DMS153 treated with DMSO at 0.1 percent for 48 hours (cell line): ENCODE data around the gene DEUP1.
"Not testable (repeated sequence)": the region's sequence is repeated elsewhere in the genome, so short reads cannot be mapped to it uniquely, and the experiment has no call there.

Experiments
- DNase-seq: peaks from one replicate; lab custom pipeline; 2025; ENCODE audit not compliant: unreplicated experiment; lab: John Stamatoyannopoulos, UW

DEUP1 gene

DNA sequence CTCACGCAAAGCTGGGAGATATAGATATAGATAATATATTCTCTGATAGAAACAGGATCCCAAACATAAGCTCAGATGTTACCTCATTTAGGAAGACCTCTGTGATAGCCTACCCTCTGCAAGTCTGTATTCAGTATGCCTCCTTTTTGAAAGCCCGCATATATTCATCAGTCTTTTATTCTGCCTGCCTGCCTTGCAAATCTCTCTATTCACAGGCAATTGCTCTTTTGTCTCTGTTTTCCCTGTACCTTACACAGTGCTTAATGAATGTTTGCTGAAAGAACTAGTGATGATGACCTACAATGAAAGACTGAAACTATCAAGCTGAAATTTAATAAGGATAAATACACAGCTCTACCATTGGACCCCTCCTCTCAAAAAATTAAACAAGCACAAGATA is 18.4 kb downstream of the DEUP1 start:
- DNase-seq: no peak

GRCh38 chr11:93350835-93351234 is 20.3 kb downstream of the DEUP1 start:
- DNase-seq: no peak

GRCh38 chr11:93359396-93359795 is 28.9 kb downstream of the DEUP1 start:
- no peak for DNase-seq

- DNase-seq: no peak
Observed at GRCh38 chr11:93361435-93361834, 30.9 kb downstream of the DEUP1 start.

- DNase-seq: no peak
Observed at GRCh38 chr11:93368022-93368421, 37.5 kb downstream of the DEUP1 start.

GRCh38 chr11:93370260-93370659 is 39.7 kb downstream of the DEUP1 start:
- no peak for DNase-seq

- no peak for DNase-seq
Observed at GRCh38 chr11:93389737-93390136, 59.2 kb downstream of the DEUP1 start.

GRCh38 chr11:93392867-93393266 is 62.3 kb downstream of the DEUP1 start:
- DNase-seq: no peak

GRCh38 chr11:93393386-93393785 is 62.8 kb downstream of the DEUP1 start:
- no peak for DNase-seq

GRCh38 chr11:93394488-93394887 is 63.9 kb downstream of the DEUP1 start:
- no peak for DNase-seq

DNA sequence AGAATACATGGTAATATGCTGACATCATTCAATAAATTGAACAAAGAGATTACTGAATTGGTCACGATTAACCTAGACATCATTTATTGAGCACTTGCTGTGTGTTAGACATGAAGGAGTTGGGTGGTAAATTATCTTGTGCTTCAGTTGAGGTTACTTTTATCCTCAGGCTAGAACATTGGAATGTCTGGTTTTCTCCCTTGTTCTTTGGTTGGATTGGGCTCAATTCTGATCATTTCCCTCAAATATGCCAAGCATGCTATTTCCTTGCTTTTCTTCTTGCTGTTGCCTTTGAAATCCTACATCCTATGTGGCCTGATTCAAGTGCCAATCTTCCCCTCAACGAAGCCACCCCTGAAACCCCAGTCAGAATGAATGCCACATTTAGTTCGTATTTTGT is 65.8 kb downstream of the DEUP1 start:
- DNase-seq: no peak

- no peak for DNase-seq
Observed at GRCh38 chr11:93403930-93404329, 73.4 kb downstream of the DEUP1 start.

DNA sequence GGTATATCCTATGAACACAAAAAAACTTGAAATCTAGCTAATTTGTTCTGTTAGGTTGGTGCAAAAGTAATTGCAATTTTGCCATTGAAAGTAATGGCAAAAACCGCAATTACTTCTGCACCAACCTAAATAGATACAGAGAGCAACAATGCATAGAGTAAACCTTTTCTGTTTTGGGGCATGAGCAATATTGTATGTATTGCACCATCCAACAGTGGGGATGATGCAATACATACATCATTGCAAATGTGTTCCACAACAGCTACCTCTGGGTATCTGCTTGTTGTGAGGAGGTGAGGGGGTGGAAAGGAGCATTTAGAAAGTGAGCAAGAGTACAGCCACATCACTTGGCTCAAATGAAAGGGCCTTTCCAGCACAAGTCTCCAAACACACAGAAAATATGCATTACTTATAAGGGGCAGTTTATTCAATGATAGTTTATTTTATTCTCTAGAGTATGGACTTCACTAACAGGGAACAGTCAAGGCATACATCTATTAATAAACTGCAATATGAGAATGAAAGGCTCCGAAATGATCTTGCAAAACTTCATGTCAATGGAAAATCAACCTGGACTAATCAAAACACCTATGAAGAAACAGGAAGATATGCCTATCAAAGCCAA is 77.3 kb downstream of the DEUP1 start:
- no peak for DNase-seq

- no peak for DNase-seq
Observed at GRCh38 chr11:93410441-93410840, 79.9 kb downstream of the DEUP1 start.

DNA sequence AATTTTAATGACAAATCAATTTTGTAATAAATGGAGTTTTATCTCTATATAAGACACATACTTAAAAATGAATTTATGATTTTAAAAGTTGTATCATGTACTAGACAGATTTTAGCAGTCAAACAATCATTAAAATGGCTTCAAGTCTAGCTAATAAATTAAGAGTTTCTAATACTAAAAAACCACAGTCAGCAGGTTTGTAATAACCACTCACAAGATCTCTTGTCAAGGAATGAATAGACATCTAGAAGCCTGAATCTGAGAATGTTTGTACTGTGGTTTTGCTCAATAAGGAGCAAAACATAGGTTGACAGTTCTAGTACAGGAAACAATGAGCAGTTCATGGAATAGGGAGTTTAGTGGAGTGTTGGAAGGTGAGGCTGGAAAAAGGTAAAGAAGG is 81.2 kb downstream of the DEUP1 start:
- no peak for DNase-seq

DNA sequence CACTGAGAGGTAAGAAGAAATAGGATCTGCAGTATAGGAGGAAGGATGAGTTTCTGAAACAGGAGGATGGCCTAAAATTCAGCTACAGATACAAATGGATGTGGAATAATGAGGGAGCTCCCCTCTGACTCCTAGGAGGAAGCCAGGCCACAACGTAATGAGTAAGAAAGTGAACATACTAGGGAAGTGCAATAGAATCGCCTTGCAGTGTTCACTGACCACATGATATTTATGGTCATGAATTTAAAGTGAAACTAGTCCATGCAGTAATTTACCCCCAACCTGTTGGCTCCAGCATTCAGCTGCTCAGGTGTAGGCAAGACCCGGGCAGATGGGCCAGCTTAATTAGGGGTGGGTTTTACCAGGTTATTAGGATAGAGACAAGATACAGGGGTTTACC is 101.7 kb downstream of the DEUP1 start:
- DNase-seq: no peak

GRCh38 chr11:93443232-93443631 is 112.7 kb downstream of the DEUP1 start:
- DNase-seq: not testable (repeated sequence)

DNA sequence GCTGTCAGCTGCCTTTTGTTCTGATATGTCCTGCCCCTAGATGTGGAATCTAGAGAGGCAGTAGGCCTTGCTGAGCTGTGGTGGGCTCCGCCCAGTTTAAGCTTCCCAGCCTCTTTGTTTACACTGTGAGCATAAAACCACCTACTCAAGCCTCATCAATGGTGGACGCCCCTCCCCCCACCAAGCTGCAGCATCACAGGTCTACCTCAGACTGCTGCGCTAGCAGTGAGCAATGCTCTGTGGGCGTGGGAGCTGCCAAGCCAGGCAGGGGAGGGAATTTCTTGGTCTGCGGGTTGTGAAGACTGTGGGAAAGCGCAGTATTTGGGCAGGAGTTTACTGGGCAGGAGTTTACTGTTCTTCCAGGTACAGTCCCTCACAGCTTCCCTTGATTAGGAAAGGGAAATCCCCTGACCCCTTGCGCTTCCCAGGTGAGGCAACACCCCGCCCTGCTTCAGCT is 114.1 kb downstream of the DEUP1 start:
- DNase-seq: peak; percentile 53

DNA sequence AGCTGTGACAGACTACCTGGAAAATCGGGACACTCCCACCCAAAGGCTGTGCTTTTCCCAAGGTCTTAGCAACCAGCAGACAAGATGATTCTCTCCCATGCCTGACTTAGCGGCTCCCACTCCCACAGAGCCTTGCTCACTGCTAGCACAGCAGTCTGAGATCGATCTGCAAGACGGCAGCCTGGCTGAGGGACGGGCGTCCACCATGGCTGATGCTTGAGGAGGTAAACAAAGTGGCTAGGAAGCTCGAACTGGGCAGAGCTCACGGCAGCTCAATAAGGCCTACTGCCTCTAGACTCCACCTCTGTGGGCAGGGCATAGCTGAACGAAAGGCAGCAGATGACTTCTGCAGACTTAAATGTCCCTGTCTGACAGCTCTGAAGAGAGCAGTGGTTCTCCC is 127.7 kb downstream of the DEUP1 start:
- no peak for DNase-seq

DNA sequence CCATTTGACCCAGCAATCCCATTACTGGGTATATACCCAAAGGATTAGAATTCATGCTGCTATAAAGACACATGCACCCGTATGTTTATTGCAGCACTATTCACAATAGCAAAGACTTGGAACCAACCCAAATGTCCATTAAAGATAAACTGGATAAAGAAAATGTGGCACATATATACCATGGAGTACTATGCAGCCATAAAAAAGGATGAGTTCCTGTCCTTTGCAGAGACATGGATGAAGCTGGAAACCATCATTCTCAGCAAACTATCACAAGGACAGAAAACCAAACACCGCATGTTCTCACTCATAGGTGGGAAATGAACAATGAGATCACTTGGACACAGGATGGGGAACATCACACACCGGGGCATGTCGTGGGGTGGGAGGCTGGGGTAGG is 133.1 kb downstream of the DEUP1 start:
- DNase-seq: not testable (repeated sequence)

DNA sequence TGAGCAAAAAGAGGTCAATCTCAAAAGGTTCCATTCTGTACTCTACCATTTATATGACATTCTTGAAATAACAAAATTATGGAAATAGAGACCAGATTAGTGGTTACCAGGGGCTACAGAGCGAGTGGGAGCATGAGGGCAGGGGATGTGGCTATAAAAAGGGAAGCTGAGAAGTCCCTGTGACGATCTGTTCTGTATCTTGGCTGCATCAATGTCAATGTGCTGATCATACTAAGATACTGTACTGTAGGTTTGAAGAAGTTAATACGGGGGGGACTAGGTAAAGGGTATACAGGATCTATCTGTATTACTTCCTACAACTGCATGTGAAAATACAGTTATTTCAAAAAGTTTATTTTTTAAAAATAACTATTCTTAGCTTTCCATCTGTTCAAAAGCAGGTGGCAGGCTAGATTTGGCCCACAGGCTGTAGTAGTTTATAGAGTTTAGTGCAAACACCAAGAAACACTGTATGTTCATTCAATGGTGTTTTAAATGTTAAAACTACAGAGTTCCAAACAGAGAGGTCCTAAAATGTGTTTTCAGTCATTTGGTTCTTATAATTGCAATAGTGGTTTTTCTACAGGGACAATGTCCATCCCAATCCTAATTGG is 134.5 kb downstream of the DEUP1 start:
- no peak for DNase-seq

DNA sequence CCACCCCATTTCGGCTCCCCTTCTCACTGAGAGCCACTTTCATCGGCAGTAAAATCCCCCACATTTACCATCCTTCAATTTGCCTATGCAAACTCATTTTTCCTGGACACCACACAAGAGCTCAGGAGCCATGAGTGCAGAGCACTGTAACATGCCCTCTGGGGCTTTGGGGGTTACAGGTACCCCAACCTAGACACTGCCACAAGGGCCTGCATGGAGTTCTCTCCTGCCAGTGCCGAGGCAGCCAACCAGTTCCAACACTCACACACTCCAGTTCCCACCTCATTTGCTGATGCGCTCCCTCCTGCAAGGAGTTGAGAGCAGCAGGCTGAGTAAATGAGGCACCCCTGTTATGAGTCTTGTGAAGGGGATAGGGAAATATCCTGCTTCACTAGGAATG is 136.5 kb downstream of the DEUP1 start:
- DNase-seq: no peak

GRCh38 chr11:93468290-93468689 is 137.7 kb downstream of the DEUP1 start:
- no peak for DNase-seq
